GM19043 (cell line): Measurements from ENCODE around the gene DUSP6.

ENCODE experiments used
- ATAC-seq: cut with Tn5 transposase; IDR thresholded peaks from one replicate; pipeline ENCODE4 v1.9.1; 2021; ENCODE audit warnings: low read depth; ENCODE audit not compliant: unreplicated experiment

DUSP6 gene

DNA sequence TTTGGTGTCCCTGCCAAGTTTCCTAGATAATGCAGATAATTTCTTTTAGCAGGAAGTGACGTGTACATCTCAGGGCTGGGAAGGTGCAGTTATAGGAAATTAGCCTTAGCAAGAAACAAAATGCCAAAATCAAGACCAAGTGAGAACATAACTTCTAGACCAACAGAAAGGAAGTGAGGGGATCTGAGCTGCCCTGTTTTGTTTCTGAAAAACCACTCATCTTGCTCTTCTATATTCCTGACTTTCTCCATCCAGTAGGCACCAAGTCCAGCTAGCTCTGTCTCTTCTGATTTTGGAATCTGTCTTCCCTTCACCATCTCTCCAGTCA lies 23.9 kb upstream of the DUSP6 start:
- ATAC-seq, result no peak

DNA sequence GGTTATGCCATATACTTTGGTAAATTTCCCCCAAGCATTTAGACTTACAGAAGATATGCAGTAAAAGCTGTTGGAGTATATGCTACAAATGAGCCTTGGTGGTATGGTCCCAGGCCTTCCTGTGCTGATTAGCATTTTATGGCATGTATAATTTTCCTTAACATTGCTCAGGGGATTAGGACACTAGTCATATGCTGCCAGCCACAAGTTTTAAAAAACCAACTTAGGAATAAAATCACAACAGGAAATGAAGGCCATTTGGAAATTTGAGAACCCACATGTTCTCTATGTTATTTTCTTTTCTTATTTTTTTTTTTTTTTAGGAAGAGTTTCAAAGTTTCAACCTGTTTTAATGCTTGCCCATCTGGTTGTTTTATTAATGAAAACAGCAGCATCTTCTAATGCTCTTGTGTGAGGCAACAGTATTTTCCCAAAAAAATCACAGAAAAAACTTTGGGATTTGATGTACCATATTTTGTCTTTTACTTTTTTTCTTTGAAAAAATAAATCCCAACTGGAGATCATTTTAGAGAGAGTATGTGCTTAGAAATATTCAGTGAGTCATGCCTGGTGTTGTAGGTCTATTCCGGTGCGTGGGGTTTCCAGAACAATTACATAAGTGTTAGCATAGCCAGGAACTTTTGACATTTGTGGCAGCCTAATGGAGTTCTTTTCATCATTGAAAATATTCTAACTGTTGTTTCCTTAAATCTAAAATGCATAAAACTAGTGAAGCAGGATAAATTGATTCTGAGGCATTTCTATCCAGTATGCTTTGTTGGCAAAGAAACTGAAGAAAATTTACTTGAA lies 21.7 kb upstream of the DUSP6 start:
- no peak for ATAC-seq

DNA sequence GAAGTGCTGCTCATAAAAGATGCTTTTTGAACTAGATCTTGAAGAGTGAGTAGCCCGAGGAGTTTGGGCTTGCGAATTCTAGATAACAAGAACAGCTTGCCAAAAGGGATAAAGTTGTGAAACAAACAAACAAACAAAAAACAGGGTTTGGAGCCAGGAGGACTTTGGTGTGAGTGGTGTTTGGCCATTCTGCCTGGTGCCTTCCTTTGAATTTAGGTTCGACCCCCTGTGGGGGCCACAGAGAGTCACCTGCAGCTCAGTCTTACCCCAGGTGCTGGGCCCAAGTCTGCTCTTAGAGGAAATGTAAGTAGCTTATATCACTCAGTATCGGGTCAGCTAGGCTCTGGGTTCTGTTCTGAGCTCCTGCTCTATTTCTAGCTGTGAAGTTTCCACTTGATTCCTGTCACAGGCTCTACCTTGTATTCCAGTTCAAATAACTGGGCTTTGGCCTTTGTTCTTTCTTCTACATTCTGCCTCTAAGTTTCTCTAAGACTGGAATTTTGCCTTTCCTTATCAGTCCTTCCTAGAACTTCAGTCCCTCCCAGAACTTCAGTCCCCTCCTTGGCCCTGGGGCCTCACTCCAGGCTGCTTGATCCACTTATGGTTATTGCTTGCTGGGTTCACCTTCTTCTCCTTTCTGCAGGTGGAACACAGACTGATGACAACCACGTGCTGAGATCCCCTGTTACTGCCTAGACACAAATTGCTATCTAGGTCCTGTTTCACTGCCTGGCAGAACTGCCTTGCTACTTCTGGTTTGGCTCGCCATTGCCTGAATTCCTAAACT lies 20.5 kb upstream of the DUSP6 start:
- ATAC-seq, result no peak

DNA sequence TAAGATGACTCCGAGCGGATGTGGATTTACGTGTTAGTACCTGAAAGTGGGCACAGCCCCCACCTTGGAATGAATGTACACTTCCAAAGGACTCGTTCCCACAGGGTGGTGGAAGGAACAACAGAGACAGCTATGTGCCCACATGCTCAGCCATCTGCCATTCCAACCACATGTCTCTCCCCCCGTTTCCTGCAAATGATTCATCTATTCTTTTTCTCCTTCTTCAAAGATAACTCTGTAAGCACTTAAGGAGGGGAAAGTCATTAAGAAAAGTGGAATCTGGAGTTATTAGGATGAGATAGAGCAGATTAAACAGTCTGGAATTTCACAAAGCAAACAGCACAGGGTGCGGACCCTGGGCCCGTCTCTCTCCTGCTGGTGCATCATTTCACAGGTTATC lies 18.5 kb upstream of the DUSP6 start:
- ATAC-seq, result no peak

DNA sequence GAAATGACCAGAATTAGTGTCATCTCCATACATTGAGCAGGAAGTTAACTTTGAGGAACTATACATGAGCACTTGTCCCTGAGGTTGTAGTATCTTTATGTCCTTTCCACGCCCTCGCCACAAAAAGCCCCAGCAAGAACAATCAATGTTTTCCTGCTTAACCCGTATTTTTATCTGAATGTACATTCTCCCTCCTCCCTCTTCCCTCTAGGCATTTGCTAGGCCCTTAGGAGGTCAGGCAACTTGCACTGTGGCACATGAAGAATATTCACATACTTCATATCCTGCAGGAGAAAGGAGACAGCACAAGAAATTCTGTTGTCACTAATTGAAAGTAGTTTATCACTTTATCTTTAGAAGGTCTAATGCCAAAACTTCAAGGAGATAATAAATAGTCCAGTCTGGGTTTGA lies 18.1 kb upstream of the DUSP6 start:
- no peak for ATAC-seq

DNA sequence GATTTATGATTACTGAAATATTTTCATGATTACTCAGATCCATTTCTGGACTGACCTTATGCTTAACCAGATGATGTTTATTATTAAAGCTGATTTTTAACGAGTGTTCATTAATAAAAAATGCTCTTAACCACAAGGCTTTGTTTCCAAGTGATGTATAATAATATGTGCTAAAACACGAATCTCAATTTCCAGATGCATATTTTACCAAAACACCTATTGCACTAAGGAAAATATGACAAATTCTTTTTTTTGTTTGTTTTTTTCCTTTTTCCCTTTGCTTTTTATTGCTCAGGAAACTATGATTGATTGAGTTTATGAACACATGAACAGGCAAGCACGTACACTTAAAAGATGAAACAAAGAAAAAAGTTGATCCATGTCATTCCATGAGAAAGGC lies 16.9 kb upstream of the DUSP6 start:
- ATAC-seq, result no peak

DNA sequence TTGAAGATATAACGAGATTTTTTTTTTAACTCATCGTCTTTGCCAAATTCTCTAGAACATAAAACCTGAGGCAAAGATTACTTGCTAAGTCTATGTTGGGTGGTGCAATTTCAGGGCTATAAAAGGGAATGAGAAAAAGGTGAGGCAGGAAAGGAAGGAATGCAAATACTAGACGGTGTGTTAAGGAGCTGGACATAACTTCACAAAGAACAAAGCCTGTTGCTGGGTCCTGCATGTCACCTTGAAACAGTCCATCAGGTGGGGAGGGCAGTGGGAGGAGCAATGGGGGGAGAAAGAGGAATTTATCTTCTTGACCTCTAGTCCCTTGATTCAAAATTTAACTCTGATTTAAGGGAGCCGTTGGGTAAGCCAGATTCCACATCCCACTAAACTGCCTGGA lies 16.1 kb upstream of the DUSP6 start:
- ATAC-seq, result no peak

DNA sequence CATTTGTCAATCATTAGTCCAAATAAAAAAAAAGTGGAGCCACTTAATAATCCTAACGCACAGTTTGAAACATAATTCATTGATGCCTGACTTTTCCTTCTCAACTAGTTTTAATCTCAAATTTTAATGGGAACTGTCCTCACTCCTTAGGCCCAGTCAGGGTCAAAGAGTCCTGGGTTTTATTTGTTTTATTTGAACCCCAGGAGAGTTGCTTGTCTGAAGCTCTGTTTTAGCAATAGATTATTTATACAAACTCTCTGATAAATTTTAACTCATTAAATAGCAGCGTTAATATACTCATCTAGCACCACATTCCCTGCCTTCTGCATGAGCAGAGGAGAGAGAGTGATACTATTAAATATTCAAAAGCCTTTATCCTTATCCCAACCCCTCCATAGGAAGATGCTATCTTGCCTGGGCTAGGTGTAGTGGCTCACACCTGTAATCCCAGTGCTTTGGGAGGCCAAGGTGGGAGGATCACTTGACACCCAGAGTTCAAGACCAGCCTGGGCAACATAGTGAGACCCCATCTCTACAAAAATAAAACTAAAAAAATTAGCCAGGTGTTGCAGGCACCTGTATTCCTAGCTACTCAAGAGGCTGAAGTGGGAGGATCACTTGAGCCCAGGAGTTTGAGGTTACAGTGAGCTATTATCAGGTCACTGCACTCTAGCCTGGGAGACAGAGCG lies 14.5 kb upstream of the DUSP6 start:
- ATAC-seq, result no peak

DNA sequence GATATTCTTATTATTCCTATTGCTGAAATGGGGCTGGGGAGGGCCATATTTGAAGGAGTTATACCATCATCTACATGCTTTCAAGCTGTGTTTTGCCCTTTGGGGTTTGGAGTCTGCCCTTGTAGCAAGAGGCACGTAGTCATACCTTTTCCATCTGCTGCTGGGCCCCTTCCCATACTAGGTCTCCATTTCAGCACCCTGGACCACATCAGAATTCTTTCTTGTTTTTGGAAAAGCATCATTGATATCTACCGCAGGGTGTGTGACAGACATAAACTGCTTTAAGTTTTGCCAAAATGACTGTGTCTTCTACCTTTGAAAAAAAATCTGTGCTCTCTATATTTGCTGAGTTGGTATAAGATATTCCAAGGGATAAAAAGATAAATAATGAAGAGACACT lies 12.3 kb upstream of the DUSP6 start:
- no peak for ATAC-seq

DNA sequence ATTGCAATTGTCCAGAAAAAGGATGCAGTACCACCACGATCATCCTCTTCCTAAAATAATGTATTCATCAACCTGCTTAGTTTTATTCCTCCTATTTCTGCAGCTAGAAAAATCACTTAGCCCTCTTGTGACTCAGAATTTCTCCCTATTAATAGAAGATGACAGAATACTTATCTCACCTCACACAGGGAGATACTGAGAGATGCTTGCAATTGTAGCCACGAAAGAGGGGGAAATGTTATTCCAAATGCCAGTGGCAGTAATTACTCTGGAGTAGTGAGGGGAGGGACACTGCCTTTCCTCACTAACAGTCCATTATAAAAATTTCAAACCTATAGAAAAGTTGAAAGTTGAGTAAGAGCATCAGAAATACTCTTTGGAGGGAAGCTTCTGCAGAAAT lies 11.8 kb upstream of the DUSP6 start:
- no peak for ATAC-seq

DNA sequence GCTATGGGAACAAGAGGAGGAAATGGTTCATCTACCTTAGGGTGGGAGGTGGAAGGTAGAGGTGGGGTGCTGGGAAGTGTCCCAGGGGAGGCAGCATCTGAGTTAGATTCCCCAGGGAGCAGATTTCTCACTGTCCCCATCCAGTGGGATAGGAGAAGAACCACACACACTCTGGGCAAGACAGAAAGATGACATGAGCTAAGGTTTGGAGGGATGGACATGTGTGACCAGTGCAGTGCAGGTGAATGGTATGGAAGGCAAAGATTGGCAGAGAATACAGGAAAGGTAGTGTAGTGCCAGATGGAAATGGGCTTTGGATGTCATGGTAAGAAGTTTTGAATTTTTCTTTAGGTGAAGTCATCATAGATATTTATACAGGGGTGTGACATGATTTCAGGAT lies 11.3 kb upstream of the DUSP6 start:
- ATAC-seq, result no peak

DNA sequence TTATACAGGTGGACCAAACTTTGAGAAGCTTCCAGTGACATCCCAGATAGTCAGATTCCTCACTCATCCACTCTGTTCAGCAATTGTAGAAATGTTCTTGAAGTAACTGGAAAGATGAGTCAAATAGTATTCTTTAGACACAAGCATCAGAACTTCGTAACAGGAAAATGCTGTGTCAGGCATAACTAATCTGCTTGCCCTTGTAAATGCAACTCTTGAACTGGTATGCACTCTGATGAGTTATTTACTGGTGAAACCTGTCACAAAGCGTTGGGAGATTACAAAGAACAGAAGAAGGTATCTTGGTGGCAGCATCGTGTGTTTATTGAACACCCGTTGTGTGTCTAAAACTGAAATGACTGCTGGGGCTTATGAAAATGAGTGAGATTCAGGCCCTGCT lies 10.8 kb upstream of the DUSP6 start:
- ATAC-seq, result no peak

DNA sequence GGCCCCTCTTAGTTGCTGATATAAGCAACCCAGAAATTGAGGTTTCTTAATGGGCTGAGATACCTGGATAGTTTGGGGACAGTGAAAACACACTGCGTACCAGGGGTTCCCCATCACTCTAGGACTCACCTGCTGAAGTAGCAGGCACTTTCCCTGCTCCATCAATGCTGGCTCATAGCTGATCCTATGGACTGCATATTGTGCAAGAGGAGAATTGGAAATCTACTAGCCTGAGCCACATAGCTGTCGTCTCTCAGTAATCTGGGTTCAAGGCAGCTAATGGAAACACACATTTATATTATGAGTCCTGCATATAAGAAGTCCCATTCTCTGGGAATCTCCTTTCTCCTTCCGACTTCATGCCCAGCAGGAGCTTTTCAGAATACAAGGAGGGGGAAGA lies 7.3 kb upstream of the DUSP6 start:
- ATAC-seq, result no peak

DNA sequence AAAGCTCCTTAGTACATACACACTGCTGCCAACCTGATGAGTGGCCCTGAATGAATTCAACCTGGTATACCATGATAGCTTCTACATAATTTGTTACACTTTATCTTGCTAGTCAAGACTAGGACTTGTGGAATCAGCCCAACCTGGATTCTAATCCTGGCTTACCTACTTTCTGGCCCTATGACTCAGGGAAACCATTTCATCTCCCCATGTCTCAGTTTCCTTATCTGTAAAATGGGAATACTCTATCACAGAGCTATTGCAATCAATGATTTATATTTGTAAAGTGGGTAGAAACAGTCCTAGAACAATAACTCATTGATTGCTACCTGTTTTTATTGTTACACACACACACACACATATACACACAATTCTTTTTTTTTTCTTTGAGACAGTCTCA lies 6.5 kb upstream of the DUSP6 start:
- no peak for ATAC-seq

DNA sequence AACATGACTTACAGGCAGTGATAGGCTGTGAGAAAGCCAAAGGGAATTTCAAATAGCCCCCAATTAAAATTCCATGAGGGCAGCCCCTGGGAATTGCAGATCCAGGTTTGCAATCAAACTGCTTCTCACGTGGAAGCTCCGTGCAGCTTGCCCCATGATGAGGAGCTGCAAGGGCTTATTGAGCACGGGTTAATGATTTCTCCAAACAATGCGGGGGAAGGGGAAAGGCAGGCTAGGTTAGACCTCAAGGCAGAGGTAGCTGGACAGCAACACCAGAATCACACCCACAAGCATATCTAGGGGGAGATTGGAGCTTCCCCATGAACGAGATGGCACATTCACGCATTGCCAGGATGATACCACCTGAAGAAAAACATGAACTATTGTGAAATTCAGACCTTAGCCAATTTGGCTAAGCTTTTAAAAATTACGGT lies 5.0 kb upstream of the DUSP6 start:
- ATAC-seq, result no peak

DNA sequence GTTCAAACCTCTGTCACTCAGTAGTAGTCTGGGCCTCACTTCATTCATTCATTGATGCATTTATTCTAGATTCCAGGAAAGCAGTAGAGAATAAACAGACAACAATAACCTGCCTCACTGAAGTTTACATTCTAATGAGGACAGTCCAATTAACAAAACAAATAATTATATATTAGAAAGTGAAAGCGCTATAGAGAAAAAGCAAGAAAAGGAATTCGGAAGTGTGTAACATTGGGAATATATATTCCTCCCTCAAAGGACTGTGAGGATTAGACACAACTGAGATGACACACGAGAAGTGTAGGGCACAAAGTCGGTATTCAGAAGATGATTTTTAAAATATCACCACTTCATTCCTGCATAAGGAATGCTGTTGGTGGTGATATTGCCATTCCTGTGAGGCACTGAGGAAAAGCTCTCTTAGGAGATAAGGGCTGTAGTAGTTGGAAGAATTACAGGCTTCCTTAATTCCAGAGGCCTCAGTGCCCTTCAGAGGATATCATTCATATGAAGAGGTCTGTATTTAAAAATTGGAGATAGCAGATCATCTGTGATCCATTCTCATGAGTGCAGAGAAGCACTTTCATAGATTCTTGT lies 3.9 kb upstream of the DUSP6 start:
- ATAC-seq, result no peak

DNA sequence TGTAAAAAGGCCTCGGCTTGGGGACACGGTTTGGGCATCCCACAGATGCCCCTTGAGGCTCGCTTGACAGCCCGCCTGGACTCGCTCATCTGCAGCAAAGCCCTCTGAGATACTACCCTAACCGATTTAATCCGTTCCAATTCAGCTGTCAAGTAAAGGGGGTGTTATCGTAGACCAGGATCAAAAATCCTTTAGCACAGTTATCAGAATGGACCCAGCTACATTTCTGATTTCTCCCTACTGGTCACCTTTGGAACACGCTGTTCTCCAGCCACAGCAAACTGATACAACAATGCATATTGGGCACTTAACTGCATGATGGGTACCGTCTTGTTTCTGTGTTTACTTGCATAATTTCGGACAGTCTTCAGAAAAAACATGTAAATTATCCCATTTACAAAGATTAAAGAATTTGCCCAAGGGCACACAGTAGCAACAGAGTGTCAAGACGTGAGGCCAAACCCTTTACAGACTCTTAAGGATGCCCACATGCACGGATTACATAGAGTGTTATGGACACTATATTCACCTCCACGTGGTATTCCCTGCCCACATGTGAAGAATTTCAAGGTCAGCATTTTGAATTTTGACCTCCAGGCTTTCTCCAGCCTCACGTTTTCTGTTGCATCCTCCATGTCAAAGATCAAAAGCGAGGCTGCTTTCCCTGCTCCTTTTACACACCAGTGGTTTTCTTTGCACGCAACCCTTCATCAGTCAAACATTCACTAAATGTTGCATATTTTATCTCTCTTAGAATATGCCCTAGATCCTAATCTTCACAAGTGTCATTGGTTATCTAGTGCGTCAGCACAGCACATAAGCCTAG lies 3.2 kb upstream of the DUSP6 start:
- ATAC-seq, result no peak

DNA sequence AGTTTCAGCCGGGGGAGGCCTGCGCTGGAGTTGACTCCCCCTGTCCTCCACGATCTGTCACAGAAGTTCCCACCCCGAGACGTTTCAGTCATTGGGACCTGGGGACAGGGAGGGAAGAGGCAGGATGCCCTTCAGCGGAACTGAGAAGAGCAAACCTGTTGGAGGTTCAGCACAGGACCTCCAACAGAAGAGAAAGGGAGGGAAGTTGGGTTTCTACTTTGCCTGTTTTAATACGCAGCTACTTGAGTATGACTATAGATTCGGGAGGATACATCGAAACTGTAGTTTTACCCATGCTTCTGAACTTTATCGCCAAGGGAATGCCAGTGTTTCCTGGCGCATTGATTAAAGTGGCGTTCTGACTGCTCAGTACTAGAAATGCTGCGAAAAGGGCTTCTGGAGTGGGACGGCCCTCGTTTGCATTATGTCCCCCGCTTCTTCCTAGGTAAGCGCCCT lies 2.3 kb upstream of the DUSP6 start:
- no peak for ATAC-seq

DNA sequence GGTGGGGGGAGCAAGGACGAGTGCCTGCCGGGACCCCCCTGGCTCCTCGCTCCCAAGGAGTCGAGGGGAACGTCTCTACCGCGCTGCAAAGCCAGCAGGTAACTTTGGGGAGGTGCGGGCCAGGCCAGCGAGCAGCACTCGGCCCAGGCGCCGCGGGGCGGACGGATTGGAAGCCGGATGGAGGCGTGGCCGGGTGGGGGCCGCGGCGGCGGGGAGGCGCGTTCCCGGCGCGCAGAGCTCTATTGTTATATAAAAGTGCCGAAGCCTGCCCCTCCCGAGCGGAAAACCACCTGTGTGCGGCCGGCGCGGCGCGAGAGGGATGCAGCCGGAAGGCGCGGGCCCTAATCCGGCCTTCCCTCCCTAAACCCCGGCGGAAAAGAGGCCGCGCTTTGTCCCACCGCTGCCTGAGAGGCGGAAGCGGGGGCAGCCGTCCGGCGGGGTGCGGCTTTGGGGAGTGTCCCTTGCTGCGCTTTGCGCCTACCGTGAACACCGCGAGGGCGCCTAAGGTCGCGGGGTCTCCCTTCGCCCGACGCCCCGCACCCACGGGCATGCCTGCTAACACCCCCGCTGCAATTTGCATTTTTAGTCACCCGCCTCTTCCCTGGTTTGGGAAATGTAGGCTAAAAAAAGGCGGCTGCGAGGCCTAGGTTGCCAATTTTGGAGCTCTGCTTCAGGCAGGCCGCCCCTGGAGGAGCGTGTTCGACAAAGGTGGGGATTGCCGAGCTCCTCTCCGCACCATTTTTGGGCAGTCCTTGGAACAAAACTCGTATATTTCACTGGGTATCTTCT lies 1.7 kb upstream of the DUSP6 start:
- peak; percentile 29 for ATAC-seq
